K562 (cell line): Measurements from ENCODE around the gene CLCF1. TPM values are rescaled to one million over a fixed set of nuclear protein-coding genes. Genes with fewer than 3 reads are reported as not detected.

Experiments used
- ATAC-seq: fragments of 200-7000 bp; cut with Tn5 transposase; 3 replicates; pipeline ENCODE4 v1.9.1; 2020; ENCODE audit warnings: moderate library complexity
- BruUV-seq: library from RNA; stranded (reverse); fragments of 400-500 nt; replicated peaks from 2 replicates; lab custom pipeline; 2021; lab: Mats Ljungman, UMichigan
- CTCF ChIA-PET: fragments of 300-600 bp; formaldehyde crosslinking; extraction: SDS; loops from one replicate; lab custom pipeline; 2021; ENCODE audit warnings: low intra/inter-chr PET ratio; lab: Yijun Ruan, JAX
- POLR2A ChIA-PET: fragments of 300-600, 350-650 bp; sonication (Branson Sonifier 250); formaldehyde crosslinking; extraction: SDS; loops from one replicate; lab custom pipeline; 2021; ENCODE audit warnings: antibody characterized with exemption, inconsistent platforms; lab: Yijun Ruan, JAX
- DNase-seq, 4 experiments: peaks; one replicate each; pipeline versions ENCODE4 v3.0.0 to v3.0.0-alpha.2; 2011 to 2018; ENCODE audit warnings: low spot score in 3 of 4, mixed read lengths in 3 of 4; ENCODE audit errors: extremely low read depth in 1 of 4
- FAIRE-seq: peaks from 2 replicates; lab custom pipeline; 2011; peaks lifted over from hg19 to GRCh38; lab: Jason Lieb, UNC
- H2AFZ ChIP-seq: 2 replicates; pipeline ENCODE4 v1.6.0; 2011; ENCODE audit warnings: low read depth, low read length, control low read depth, inconsistent platforms
- H3K27ac ChIP-seq: fragments of 200-600 bp; 3 replicates; pipeline ENCODE4 v1.8.0; 2011; ENCODE audit warnings: low read depth, mild to moderate bottlenecking, control low read depth, inconsistent platforms, low read length, moderate library complexity, mixed read lengths; ENCODE audit errors: extremely low read depth
- H3K27me3 ChIP-seq, 2 experiments: fragments of 300-600 bp in 1 of 2; 2 replicates in 1 of 2; 3 replicates in 1 of 2; pipeline versions ENCODE4 v1.6.0 to v1.8.0; 2011; ENCODE audit warnings: inconsistent platforms in 2 of 2, low read length in 2 of 2, mild to moderate bottlenecking in 1 of 2, mixed read lengths in 1 of 2, moderate library complexity in 1 of 2; ENCODE audit not compliant: control insufficient read depth in 2 of 2, insufficient read depth in 2 of 2
- H3K36me3 ChIP-seq: fragments of 300-600 bp; 3 replicates; pipeline ENCODE4 v1.8.0; 2011; ENCODE audit warnings: mild to moderate bottlenecking, low read length, inconsistent platforms; ENCODE audit not compliant: control insufficient read depth, insufficient read depth
- H3K4me1 ChIP-seq, 2 experiments: fragments of 200-600 bp in 1 of 2; replicated peaks in 1 of 2; 2 replicates in 1 of 2; 3 replicates in 1 of 2; pipeline versions ENCODE4 v1.5.1 to v1.8.0; 2011; ENCODE audit warnings: inconsistent platforms in 2 of 2, low read length in 2 of 2, mild to moderate bottlenecking in 1 of 2, mixed read lengths in 1 of 2, moderate library complexity in 1 of 2; ENCODE audit not compliant: control insufficient read depth in 2 of 2, insufficient read depth in 2 of 2
- H3K4me2 ChIP-seq: 2 replicates; pipeline ENCODE4 v1.6.1; 2011; ENCODE audit warnings: low read length, control low read depth, inconsistent platforms, mixed read lengths; ENCODE audit not compliant: insufficient read depth
- H3K4me3 ChIP-seq: fragments of 200-600 bp; sonication (generic), shearing (Covaris generic); 2 replicates; pipeline ENCODE4 v1.5.1; 2016; ENCODE audit warnings: control low read depth, inconsistent platforms
- H3K79me2 ChIP-seq: fragments of 200-600 bp; 3 replicates; pipeline ENCODE4 v1.8.0; 2011; ENCODE audit warnings: low read length, inconsistent platforms; ENCODE audit not compliant: control insufficient read depth, insufficient read depth
- H3K9ac ChIP-seq, 2 experiments: 2 replicates each; pipeline versions ENCODE4 v1.6.0 to v1.6.1; 2011; ENCODE audit warnings: low read depth in 2 of 2, low read length in 2 of 2, control low read depth in 1 of 2, inconsistent platforms in 1 of 2, mild to moderate bottlenecking in 1 of 2, mixed read lengths in 1 of 2; ENCODE audit not compliant: insufficient read depth in 1 of 2
- H3K9me1 ChIP-seq: one replicate; pipeline ENCODE4 v1.6.0; 2011; ENCODE audit warnings: inconsistent platforms, mild to moderate bottlenecking, low read length, moderate library complexity; ENCODE audit not compliant: control insufficient read depth, insufficient read depth
- H3K9me3 ChIP-seq: replicated peaks from 2 replicates; pipeline ENCODE4 v1.5.1; 2011; ENCODE audit warnings: low read depth, low read length, inconsistent platforms; ENCODE audit not compliant: control insufficient read depth, insufficient read depth
- H4K20me1 ChIP-seq: replicated peaks from 2 replicates; pipeline ENCODE4 v1.6.1; 2011; ENCODE audit warnings: low read length, inconsistent platforms, mixed read lengths; ENCODE audit not compliant: control insufficient read depth, insufficient read depth
- NFIC ChIP-seq: fragments of 450-650 bp; IDR thresholded peaks from 2 replicates; pipeline ENCODE4 v1.6.1; 2017; ENCODE audit warnings: mild to moderate bottlenecking, inconsistent platforms
- WGBS: fragments of 100-300 bp; shearing (Covaris generic); methylation state at CpG from one replicate; pipeline ENCODE4 v1.1.6; 2016; ENCODE audit warnings: low coverage, mixed read lengths; ENCODE audit not compliant: insufficient coverage; ENCODE audit errors: missing lambda C conversion rate; 5-methylcytosine and 5-hydroxymethylcytosine counted together
- in situ Hi-C: fragments of 300-500 bp; cut with MboI; formaldehyde crosslinking; loops from 4 replicates; pipeline ENCODE4 v1.15.0; 2018; ENCODE audit warnings: inconsistent platforms, mixed read lengths
- intact Hi-C: fragments of 100-400 bp; cut with micrococcal nuclease; formaldehyde crosslinking; loops from 2 replicates; pipeline ENCODE4 v1.14.2; 2022
- polyA plus RNA-seq, 8 experiments: library from polyadenylated mRNA; depleted of rRNA in 4 of 8; stranded (reverse) in 5 of 8; unstranded in 3 of 8; fragments of >200 nt; fragmentation: Nextera tagmentation in 2 of 8; fragmentation: Illumina TruSeq in 1 of 8; extraction: Ambion mirVana in 2 of 8; extraction: Trizol in 1 of 8; gene quantifications; 2 replicates each; pipeline versions ENCODE4 v1.2.1 to v1.2.3, GENCODE V29; 2011 to 2014; ENCODE audit warnings: inconsistent platforms in 1 of 8, missing spikeins in 1 of 8
- total RNA-seq, 7 experiments: library from RNA; depleted of rRNA in 6 of 7; stranded (reverse); fragments of >200 nt in 6 of 7; fragmentation: Illumina TruSeq in 2 of 7; extraction: Trizol in 2 of 7; gene quantifications; 2 replicates each; pipeline versions ENCODE4 v1.2.1 to v1.2.3, GENCODE V29; 2011 to 2021; ENCODE audit warnings: low replicate concordance in 1 of 7
- TF ChIP-seq, protein P1 (sequence below), 2 experiments: fragments of 250-450 bp in 1 of 2; fragments of 450-650 bp in 1 of 2; sonication (Bioruptor Pico) in 1 of 2; IDR thresholded peaks; 2 replicates each; pipeline versions ENCODE4 v1.6.1 to v1.8.0; 2016 to 2021; ENCODE audit warnings: mild to moderate bottlenecking in 2 of 2, moderate library complexity in 2 of 2, missing compliant biosample characterization in 1 of 2, missing genetic modification characterization in 1 of 2

CLCF1 gene
- total and polyA plus RNA-seq, 9 of the 15 experiments (the other 6 are each of a cell fraction or from before 2014, with no cell fraction given), result 0.49 to 5.8 (median 3.0) TPM

DNA sequence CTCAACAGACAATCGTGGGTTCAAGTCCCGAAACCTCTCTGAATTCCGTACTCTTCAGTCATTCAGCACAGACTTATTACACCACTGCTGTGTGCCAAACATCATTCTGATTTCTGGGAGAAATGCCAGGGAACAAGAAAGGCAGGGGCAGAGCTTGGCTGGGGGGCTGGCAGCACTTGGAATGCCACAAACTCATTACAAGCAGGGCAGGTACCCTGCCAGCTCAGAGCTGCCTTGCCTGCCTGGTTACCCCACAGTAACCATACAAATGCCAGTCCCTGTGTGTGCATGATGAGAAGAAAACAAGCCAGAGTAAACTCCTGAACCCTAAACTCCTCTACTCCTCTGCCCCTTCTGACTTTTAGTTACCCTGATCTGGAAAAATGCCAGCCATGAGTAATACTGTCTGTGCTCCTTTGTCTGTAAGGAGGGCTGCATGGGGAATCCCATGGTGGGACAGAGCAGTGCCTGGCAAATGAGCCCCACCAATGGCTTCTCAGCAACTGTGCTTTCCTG lies 11.5 kb upstream of the CLCF1 start:
- FAIRE-seq (no peak), ATAC-seq (no peak), DNase-seq (no peak)
- H3K9me3 ChIP-seq, result no peaks in the 10 kb centered on the region
- TF ChIP-seq, protein P1, sequence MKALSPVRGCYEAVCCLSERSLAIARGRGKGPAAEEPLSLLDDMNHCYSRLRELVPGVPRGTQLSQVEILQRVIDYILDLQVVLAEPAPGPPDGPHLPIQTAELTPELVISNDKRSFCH (CRISPR knock-in tag; IDR thresholded peaks at IDR 0.05), result no peak
- TF ChIP-seq, protein P1 (tag; IDR thresholded peaks at IDR 0.05), result no peak
- TF ChIP-seq NFIC, result peak; percentile 72
- H3K4me2 ChIP-seq, result no peak overlapping the region
- H3K27ac ChIP-seq, result no peak overlapping the region
- peaks cover 29 to 42% of the 10 kb centered on the region in 2 experiments for H3K4me1 ChIP-seq
- no TSS peak for BruUV-seq
- peak overlapping the region in 1 of 2 experiments; percentile 8; a peak in 1 of 4 replicates for H3K9ac ChIP-seq
- peaks cover 1% of the 10 kb centered on the region; the same call in 1 of the 3 replicates for H3K79me2 ChIP-seq
- WGBS, result 47% methylated on average over 3 of the region's 3 CpGs
- H4K20me1 ChIP-seq, result no peaks in the 10 kb centered on the region
- H3K9me1 ChIP-seq, result no peaks in the 10 kb centered on the region
- in situ Hi-C loops, result loop anchor here (5.0 kb wide), 1 partner anchor 123 kb away; no protein-coding TSS in a partner anchor
- ChIA-PET POLR2A (interaction anchor here (0.5 kb wide), 1 partner anchor 229 kb away, joined by 4 read pairs; no protein-coding TSS in a partner anchor), CTCF (interaction anchor here (0.8 kb wide), 1 partner anchor 28 kb away, joined by 3 read pairs; no protein-coding TSS in a partner anchor)
- no peaks in the 10 kb centered on the region; the same call in 2 of the 3 replicates for H3K36me3 ChIP-seq
- intact Hi-C loops, result loop anchor here (5.0 kb wide), 1 partner anchor 303 kb away; no protein-coding TSS in a partner anchor
- H3K4me3 ChIP-seq, result no peak overlapping the region
- H2AFZ ChIP-seq, result no peak overlapping the region
- no peaks in the 10 kb centered on the region for H3K27me3 ChIP-seq
